Activated CD4-positive, alpha-beta T cell treated with anti-CD3 and anti-CD28 coated beads, Interleukin-2, Interleukin-6, amounts not matched to agents 100 ng/mL and 50 ng/mL, durations not matched to agents 16 hours and 8 hours (primary cell): ENCODE results near the gene PMIS2.
"Not testable (repeated sequence)": the region's sequence is repeated elsewhere in the genome, so short reads cannot be mapped to it uniquely, and the experiment has no call there.

Experiments
- DNase-seq: peaks from one replicate; pipeline ENCODE4 v3.0.0-alpha.2; 2020

PMIS2 gene

DNA sequence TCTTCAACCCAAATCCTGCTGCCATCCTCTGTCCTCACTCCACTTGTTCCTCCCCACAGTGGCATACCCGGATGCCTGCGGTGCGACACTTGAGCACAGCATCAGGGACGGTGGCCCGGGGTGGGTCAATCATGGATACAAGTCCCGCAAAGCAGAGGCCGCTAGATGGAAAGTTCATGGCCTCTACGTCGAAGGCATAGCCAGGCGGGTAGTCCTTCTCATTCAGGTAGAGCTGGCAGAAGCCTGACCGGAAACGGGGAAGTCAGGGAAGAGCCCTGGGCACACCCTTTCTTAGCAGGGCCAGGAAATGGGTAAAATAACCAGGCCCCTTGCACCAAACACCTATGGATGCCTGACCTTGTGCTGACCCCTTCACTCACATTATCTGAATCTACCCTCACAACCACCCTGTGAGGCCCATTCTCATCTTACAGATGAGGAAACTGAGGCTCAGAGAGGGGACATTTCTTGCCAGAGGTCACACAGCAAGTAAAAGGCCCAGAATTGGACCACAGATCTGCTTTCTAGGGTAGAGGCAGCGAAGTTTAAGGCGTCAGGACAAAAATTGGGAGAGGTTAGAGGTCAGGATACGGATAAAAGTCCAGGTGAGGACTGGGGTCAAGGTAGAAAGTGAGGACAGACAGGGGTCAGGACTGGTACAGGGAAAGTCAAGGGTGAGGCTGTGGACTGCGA lies 29.0 kb upstream of the PMIS2 start:
- no peak for DNase-seq

DNA sequence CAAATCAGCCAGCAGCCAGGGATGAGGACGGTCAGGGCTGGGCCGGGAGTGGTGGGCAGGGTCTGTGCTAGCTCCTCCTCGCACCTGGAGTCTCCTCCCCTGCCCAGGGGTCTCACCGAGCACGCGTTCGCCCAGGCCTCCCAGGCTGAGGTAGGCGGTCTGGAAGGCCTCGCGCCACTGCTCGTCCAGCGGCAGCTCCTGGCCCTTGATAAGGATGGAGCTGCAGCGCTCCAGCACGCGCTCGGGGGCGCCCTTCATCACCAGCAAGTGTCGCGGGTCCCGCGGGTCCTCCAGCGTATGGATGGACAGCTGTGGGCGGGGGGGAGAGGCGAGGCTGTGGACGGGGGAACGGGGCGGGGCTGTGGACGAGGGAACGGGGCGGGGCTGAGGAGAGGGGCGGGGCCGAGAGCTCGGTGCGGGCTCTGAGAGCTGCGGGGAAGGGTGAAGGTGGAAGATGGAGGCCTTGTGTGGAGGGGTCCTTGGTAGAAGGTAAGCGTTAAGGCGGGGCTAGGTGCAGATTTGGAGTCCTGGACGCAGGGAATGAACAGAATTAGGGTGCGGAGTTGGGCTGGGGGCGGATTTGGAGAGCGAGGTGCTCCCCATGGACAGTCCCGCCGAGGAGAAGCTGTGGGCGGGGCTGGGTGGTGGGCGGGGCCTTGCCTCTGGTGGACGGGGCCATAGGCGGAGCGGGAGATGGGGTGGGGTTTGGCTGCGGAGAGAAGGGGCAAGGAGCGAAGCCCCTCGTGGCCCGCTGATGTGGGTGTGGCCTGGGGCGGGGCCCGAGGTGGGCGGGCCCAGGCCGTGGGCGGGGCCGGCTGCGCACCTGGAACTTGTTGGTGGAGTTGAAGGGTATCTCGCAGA lies 28.2 kb upstream of the PMIS2 start:
- peak; percentile 50 for DNase-seq

DNA sequence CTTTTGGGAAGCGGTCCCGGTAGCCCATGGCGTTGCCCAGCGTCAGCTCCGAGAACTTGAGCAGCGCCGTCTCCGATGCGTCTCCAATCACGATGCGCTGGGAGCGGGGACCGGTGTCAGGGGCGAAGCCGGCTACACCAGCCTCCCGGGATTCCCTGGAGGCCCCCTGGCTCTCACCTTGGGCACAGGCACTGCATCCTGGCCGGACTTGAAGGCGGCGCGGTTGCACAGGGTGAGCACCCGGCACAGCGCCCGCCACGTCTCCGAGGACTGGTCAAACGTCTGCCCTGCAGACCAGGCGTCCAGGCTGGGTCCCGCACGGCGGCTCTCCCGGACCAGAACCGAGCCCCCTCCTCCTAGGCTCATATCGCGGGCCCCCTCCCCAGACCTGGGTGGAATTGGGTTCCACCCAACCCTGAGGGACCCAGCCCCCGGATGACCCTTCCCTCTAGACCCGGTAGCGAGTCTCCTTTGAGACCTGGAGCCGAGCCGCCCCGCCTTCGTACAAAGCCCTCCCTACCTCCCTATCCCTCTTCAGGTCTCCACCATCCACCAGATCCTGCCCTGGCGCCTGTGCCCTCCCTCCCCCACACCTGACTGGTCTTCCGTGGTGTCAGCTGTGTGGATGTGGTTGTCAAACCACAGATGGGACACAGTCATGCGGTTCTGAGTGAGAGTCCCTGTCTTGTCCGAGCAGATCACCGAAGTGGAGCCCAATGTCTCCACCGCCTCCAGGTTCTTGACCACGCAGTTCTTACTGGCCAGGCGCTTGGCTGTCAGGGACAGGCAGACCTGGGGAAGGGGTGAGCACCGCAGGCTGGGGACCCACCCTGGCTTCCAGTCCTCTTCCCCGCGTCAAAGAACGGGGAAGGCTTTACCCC lies 27.3 kb upstream of the PMIS2 start:
- no peak for DNase-seq

DNA sequence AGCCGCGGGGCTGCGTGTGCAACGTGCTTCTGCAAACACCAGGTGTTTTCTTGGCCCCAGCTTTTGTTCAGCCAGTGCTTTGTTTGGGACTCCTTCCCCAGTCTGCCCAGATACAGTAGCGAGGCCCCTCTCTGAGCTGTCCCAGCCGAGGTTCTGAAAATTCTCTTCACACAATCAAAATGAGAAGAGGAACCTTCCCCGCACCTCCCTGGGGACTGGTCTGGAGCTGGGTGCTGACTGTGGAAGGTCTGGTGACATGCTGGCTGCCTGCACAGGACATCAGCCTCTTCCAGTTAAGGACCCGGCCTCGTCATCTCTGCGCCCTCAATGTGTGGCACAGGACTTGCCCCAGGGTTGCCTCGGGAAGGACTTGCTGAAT lies 26.7 kb upstream of the PMIS2 start:
- no peak for DNase-seq

DNA sequence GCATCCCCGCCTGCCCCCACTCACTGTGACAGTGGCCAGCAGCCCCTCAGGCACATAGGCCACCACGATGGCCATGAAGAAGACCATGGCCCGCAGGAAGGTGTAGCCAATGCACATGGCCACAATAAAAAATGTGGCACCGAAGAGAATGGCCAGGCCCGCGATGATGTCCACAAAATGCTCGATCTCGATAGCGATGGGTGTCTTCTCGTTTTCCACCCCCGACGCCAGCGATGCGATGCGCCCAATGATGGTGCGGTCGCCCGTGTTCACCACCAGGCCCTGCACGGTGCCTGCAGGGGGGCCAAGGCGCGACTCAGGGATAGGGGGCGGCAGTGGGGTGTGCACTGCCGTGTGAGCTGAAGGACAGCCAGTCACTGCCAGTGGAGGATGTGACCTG lies 26.2 kb upstream of the PMIS2 start:
- no peak for DNase-seq

DNA sequence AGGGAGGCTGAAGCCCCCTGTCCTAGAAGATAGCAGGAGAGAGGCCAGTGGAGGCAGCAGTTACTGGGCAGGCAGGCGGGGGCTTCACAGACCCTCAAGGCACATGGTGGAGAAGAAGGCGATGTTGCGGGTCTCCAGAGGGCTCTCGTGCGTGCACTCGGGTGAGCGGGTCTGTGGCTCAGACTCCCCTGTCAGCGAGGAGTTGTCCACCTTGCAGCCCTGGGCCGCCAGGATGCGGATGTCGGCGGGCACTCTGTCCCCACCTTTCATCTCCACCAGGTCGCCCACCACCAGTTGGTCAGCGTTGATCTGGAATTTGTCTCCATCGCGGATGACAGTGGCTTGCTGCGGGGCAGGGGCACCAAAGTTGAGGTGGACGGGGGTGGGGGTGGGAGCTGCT lies 25.7 kb upstream of the PMIS2 start:
- DNase-seq, result no peak

DNA sequence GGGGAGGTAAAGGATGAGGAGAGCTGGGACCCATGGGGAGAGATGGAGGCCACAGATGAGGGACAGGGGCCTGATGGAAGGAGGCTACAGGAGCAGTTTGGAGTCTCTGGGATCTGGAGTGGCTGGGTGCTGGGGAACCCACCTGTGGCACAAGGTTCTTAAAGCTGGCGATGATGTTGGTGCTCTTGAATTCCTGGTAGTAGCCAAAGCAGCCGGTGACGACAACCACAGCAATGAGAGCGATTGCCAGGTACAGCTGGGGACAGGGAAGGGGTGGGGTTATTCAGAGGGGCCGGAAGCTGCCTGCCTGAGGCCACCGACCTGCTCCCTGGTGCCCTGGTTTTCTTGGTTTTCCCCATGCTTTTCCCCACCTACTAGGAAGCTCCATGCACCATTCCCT lies 25.3 kb upstream of the PMIS2 start:
- DNase-seq, result no peak

DNA sequence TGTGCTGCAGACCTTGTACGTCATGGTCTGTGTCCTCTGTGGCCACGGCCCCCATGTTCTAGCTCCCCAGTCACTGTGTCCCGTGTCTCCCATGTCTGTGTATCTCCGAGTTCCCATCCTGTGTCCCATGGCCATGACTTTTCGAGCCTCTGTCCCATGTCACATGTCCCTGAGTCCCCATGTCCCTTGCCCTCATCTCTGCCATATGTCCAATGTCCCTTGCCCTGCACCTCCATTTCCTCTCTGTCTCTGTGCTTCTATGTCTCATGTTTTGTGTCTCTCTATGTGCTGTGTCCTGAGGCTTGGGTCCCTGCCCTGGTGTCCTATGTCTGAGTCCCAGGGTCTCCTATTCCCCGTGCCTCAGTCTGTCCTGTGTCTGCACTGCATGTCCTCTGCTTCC lies 24.5 kb upstream of the PMIS2 start:
- no peak for DNase-seq

DNA sequence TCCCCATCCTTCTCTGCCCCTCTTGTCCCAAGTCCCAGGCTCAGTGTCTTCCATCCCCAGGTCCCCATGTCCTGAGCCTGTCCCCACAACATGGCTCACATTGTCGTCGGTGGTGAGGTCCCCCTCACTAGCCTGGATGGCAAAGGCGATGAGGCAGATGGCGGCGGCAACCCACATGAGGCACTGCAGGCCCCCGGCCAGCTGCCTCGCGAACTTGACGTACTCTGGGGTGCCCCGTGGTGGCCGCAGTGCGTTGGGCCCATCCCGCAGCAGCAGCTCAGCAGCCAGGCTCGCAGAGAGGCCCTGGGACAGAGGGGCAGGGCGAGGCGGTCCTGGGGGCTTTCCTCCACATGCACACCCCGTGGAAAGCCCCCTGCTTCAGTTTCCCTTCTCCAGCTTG lies 23.6 kb upstream of the PMIS2 start:
- DNase-seq, result no peak

DNA sequence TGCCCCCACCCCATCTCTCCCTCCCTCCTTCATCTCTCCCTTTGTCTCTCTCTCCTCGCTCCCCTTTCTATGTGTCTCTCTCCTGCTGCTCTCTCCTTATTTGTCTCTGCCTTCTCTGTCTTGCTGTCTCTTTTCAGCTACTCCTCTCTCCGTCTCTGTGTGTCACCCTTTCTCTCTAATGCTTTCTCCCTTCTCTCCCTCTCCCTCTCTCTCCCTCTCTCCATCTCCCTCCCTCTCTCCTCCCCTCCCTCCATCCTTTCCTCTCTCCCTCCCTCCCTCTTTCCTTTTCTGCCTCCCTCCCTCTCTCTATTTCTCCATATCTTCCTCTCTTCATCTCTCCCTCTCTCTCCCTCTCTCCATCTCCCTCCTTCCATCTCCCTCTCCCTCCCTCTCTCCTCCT lies 23.2 kb upstream of the PMIS2 start:
- DNase-seq, result no peak

DNA sequence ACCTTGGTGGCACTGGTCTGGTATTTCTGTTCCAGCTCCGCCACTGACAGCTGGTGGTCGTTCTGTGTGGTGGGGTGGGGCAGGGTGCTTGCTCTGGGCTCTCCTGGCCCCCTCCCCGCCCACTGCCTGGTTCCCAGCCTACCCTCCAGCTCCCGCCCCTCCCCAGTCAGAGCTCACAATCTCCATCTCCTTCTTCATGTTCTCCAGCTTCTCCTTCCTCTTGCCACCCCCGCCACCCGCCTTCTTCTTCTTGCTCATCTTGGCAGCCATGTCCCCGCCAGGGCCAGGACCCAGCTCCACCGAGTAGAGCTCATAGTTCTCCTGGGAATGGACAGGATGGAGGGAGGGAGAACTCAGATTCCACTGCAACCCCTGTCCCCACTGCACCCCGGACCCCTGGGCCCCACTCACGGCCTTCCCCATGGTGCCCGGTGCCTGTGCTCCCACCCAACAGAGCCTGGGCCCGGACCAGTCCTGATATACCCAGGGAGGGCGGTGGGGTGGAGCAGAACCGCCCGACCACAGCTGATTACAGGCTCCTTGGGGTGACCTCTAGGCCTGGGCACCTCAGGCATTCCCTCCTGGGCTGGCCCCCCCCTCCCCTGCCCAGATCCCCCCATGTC lies 22.7 kb upstream of the PMIS2 start, which contains the start of gene ATP4A:
ATP4A (minus strand) TSS at position 452 of the 623 bp plus-strand sequence; CDS start at position 423, 29 bp downstream.
- DNase-seq, result no peak

DNA sequence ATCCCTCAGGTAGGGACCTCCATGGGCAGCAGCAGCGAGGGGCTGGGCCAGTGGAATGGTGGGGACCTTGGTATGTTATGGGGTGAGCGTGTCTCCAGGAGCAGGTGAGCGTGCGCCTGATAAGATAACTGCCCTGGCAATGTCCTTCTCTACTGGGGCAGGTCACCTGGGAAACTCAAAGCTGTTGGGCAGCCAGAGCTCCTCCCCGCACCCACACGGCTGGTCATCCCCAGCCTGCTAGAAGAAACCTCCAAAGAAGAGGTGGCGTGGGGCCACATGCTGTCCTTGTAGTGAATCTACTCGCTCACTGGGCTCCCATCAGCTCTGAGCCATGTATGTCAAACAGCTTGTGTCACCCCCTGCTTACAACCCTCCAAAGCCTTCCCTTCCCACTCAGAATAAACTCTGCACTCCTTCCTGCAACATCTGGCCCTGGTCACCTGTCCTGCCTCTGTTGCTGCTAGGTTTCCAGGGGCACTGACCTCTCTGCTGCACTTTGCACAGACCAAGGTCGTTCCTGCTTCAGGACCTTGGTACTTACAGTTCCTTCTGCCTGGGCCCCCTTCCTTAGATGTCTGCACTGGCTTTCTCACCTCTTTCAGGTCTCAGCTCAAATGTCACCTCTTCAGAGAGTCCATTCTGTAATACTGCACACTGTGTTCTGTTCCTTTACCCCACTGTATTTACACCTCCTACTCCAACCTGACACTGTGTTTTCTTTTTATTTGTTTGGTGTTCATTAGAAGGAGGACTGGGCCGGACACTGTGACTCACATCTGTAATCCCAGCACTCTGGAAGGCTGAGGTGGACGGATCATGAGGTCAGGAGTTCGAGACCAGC lies 20.7 kb upstream of the PMIS2 start:
- no peak for DNase-seq

DNA sequence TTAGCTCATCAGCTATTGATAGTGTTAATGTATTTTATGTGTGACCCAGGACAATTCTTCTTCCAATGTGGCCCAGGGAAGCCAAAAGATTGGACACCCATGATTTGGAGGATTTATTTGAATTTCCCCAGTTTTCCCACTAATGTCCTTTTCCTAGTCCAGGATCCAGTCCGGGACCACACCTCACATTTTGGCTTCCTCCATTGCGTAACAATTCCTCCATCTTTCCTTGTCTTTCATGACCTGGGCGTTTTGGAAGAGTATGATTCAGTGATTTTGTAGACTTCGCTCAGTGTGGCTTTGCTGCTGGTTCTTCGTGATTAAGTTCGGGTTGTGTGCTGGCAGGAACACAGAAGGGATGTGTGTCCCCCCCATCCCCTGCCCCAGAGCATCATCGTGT lies 19.2 kb upstream of the PMIS2 start:
- DNase-seq, result no peak

DNA sequence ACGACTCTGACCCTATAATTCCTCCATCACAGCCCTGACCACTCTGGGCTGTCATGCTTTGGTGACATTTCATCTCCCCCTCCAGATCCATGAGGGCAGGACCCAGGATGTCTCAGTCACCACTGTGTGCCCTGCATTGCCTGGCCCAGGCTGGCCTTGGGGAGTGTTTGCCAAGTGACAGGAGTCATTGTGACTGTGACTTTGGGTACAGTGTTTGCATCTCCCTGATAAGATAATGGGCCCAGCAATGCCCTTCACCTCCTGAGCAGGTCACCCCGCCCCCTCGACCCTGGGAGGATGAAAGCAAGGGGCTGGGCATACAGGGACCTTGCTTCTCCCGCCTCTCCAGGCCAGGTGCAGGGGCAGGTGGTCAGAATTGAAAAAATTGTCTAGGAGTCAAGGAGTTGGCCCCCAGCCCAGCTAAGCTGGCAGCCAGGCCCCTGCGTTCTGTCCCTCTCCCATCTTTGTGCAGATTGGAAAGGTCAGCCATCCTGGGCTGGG lies 16.6 kb upstream of the PMIS2 start:
- no peak for DNase-seq

DNA sequence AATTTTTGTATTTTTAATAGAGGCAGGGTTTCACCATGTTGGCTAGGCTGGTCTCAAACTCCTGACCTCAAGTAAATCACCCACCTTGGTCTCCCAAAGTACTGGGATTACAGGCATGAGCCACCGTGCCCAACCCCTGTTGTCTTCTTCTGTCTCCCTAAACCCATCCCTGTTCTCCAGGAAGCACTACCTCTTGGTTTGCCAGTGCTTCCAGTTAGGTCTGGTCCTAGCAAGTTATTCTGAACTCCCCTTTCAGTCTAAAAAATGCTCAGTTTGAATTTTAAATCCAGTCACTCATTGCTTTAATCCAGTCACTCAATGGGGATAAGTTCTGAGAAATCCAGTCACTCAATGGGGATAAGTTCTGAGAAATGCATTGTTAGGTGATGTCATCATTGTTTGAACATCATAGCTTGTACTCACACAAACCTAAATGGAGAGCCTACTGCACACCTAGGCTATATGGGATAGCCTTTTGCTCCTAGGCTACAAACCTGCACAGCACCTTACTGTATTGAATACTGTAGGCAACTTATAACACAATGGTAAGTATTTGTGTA lies 14.5 kb upstream of the PMIS2 start:
- DNase-seq, result no peak

DNA sequence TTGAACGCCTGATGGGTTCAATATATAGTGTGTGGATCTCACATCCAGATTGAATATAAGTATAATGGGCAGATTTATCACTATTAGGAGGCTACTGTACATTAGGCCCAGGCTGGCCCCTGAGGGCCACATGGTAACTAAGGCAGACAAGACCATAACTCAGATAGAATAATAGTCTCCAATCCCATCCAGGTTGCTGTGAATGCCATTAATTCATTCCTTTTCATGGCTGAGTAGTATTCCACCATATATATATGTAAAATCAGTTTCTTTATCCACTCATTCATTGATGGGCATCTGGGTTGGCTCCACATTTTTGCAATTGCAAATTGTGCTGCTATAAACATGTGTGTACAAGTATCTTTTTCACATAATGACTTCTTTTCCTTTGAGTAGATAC lies 8.1 kb upstream of the PMIS2 start:
- DNase-seq, result no peak

DNA sequence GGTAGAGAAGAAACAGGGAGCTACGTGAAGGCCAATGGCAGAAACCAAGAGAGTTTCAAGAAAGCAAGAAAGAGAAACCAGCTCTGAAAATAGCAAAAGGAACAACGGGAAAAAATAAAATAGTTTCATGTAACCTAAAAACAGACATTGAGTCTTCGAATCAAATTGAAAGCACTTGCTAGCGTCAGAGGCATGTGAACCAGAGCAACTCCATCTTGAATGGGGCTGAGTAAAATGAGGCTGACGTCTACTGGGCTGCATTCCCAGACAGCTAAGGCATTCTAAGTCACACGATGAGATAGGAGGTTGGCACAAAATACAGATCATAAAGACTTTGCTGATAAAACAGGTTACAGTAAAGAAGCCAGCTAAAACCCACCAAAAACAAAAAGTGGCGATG lies 7.3 kb upstream of the PMIS2 start:
- no peak for DNase-seq

DNA sequence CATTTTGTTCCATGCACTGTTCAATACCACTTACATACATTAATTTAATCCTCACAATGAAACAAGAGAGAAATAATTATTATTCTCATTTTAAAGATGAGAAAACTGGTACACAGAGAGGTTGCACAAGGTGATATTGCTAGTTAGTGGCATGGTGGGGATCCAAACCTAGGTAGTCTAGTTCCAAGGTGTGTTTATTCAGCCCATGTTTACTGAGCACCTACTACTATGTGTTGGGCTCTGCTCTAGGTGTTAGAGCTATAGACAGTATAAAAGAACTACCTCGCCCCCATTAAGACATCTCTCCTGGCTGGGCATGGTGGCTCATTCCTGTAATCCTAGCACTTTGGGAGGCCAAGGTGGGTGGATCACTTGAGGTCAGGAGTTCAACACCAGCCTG lies 3.2 kb upstream of the PMIS2 start:
- no peak for DNase-seq

DNA sequence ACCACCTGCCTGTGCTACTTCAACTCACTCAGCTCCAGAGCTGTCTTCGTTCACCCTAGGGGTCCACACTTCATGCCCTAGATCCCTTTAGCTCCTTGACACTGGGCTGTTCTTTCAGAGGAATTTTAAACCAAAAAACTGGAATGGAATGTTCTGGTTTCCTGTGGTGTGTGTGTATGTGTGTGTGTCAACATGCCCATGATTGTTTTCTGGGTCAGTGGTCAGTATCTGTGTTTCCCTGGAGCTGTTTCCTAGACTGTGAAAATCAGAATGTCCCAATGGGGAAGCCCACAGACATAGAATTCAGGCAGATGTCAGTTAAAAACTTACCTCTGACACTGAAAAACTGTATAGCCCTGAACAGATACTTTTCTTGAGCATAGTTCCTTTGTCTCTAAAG lies 1.3 kb downstream of the PMIS2 start:
- DNase-seq, result no peak

DNA sequence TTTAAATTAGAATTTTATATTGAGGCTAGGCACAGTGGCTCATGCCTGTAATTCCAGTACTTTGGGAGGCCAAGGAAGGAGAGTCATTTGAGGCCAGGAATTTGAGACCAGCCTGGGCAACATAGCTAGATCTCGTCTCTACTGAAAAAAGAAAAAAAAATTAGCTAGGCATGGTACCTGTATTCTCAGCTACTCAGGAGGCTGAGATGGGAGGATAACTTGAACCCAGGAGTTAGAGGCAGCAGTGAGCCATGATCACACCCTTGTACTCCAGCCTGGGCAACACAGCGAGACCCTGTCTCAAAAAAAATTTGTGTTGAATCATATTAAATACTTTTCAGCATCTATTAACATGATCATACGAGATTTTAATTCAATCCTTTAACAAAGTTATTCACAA lies 4.9 kb downstream of the PMIS2 start:
- no peak for DNase-seq

DNA sequence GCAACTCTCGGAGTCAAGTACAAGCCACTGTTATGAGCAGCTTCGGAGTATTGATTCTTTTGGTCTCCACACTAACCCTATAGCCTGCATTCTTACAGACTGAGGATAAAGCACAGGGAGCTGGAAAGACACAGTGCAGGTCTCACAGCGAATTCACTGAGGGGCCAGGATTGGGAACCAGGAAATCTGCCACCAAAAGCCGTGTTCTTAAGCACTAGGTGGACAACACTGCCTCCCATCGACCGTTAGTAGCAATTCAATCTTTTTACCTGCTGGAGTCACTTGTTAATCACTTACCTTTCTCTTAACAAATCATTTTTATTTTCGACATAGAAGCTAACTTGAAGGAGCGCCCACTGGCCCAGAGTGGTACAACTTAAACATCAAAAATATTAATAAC lies 6.3 kb downstream of the PMIS2 start:
- DNase-seq, result peak; percentile 24

DNA sequence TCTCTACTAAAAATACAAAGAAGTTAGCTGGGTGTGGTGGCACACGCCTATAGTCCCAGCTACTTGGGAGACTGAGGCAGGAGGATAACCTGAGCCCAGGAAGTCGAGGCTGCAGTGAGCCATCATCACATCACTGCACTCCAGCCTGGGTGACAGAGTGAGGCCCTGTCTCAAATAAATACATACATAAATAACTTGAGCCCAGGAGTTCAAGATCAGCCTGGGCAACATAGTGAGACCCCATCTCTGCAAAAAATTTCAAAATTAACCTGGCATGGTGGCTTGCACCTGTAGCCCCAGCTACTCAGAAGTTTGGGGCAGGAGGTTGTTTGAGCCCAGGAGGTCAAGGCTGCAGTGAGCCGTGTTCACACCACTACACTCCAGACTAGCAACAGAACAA lies 9.1 kb downstream of the PMIS2 start:
- not testable (repeated sequence) for DNase-seq
